Adipose tissue (tissue), 3 donors: Measurements from ENCODE around the gene GFI1. TPM values are rescaled to one million over a fixed set of nuclear protein-coding genes. Genes with fewer than 3 reads are reported as not detected.
"Not testable (repeated sequence)": the region's sequence is repeated elsewhere in the genome, so short reads cannot be mapped to it uniquely, and the experiment has no call there.

ENCODE experiments used
- H3K27ac ChIP-seq: one replicate; pipeline ENCODE4 v1.5.1; 2013; ENCODE audit warnings: low read depth, low read length
- whole genome bisulfite sequencing, 3 donors: extraction: QIAGEN DNeasy Blood & Tissue Kit; methylation state at CpG; one replicate each; pipeline ENCODE4 v1.1.7; 2013; 5-methylcytosine and 5-hydroxymethylcytosine counted together
- polyA plus RNA-seq, 3 donors: library from polyadenylated mRNA; stranded (reverse); fragments of 200-250 nt; gene quantifications; one replicate each; pipeline ENCODE4 v1.2.3, GENCODE V29; 2013
- donor health status: healthy with polysubstance abuse.
- donor health status: Bipolar disorder and iron deficiency.
- donor health status: healthy.

The GFI1 gene
- polyA plus RNA-seq, 3 donors, result 0.22 to 4.9 (median 0.55) TPM

DNA sequence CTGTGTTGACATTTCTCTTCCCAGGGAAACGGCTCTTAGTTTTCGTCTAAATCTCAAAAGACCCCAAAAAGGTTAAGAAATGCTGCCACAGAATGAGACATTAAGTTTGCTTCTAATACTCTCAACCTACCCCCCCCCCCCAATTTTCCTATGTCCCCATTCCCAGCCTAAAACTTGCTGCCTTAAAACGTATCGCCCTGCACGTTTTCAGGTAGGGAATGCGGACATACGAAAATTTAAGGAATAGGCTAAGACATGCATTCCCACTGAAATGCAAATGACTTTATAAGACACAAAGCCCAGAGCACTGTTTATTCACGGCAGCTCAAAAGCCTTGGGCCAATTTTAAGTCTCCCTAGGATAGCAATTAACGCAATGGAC is 45.4 kb downstream of the GFI1 start:
- 93 to 97% (median 95%) methylated on average over 9 of the region's 9 CpGs for WGBS, 3 donors
- H3K27ac ChIP-seq, result no peak overlapping the region

DNA sequence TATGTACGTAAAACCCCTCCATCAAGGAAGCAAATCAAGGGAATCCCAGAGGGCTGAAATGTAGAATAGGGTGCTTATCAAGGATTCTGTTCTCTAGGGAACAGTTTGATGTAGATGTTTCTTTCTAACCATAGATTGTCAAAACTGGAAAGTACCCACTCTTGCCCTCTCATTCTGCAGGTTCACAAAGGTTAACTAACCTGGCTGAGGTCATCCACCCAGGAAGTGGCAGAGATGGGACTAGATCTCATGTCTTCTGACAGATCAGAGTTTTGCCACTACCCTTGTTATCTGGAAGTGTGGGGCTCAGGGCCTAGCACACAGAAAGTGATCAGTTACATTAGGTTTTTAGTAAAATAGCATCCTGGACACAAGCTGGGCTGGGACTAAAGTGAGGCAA is 47.4 kb downstream of the GFI1 start:
- H3K27ac ChIP-seq, result no peak overlapping the region
- 85 to 91% (median 90%) methylated on average over 1 of the region's 1 CpG for WGBS, 3 donors

DNA sequence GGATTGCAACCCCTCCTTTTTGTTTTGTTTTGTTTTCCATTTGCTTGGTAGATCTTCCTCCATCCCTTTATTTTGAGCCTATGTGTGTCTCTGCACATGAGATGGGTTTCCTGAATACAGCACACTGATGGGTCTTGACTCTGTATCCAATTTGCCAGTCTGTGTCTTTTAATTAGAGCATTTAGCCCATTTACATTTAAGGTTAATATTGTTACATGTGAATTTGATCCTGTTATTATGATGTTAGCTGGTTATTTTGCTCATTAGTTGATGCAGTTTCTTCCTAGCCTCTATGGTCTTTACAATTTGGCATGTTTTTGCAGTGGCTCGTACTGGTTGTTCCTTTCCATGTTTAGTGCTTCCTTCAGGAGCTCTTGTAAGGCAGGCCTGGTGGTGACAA is 52.2 kb downstream of the GFI1 start:
- H3K27ac ChIP-seq, result not testable (repeated sequence)
- 91 to 92% (median 92%) methylated on average over 1 of the region's 1 CpG for WGBS, 3 donors

DNA sequence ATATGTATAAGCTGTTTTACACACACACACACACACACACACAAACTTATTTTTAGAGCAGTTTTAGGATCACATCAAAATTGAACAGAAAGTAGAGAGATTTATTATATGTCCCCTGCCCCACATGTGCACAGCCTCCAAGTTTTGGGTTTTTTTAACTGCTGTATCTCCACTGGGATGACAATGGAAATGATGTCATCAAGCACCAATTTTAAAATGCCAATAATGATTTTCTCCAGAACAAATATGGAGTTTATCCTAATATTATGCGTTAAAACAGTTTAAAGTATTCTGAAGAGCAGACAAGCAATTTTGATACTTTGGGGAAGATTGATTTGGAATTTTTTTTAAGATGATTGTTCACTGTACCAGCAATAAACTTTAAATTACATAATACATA is 56.7 kb downstream of the GFI1 start:
- 79 to 91% (median 89%) methylated on average over 1 of the region's 1 CpG for WGBS, 3 donors
- no peak overlapping the region for H3K27ac ChIP-seq

DNA sequence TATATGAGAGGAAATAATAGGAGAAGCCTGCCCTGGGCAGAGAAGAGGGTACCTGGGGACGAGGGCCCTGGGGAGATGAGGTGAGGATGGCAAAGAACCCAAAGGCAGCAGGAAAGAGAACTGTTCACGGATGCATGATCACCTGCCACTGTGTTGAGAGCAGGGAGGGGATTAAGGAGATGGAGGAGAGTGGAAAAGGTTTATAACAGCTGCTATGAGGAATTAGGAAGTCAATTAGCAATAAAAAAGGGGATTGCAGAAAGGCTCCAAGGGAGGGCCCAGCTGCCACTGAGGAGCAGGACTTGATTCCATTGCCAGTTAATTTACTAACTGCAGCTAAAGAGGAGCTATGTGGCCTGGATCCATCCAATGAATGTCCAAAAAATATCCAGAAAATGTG is 61.1 kb downstream of the GFI1 start:
- 65 to 74% (median 69%) methylated on average over 2 of the region's 2 CpGs for WGBS, 3 donors
- no peak overlapping the region for H3K27ac ChIP-seq

Other genes starting within 250 kb of the GFI1 start
- gene GLMN, start 187.9 kb downstream of the GFI1 start, polyA plus RNA-seq, result 1 to 10 TPM; 1.6 to 5.7 (median 3.8) TPM
- gene RPAP2, start 187.9 kb downstream of the GFI1 start, polyA plus RNA-seq, result 1 to 10 TPM; 5.3 to 9.8 (median 6.0) TPM